SK-N-SH (cell line): ENCODE data around the gene GJA9. TPM values are rescaled to one million over a fixed set of nuclear protein-coding genes. Genes with fewer than 3 reads are reported as not detected.
A peak's percentile ranks its signal among the peaks of the same experiment; 100 is the strongest.

Source experiments
- CTCF ChIA-PET: fragments of 300-600, 350-600 bp; formaldehyde crosslinking; extraction: SDS; loops from one replicate; lab custom pipeline; 2021; lab: Yijun Ruan, JAX
- POLR2A ChIA-PET: fragments of 350-600 bp; sonication (Branson Sonifier 250); formaldehyde crosslinking; extraction: SDS; loops from one replicate; lab custom pipeline; 2020; ENCODE audit warnings: antibody characterized with exemption, inconsistent platforms; lab: Yijun Ruan, JAX
- DNase-seq: peaks from one replicate; pipeline ENCODE4 v3.0.0; 2012
- H2AFZ ChIP-seq: fragments of 200-600 bp; sonication (generic); 2 replicates; pipeline ENCODE4 v1.8.1; 2016; ENCODE audit warnings: antibody characterized with exemption, mild to moderate bottlenecking, low read depth
- H3F3A ChIP-seq: fragments of 200-600 bp; sonication (generic); replicated peaks from 2 replicates; pipeline ENCODE3; 2016; ENCODE audit warnings: antibody characterized with exemption, mild to moderate bottlenecking; ENCODE audit not compliant: insufficient read depth
- H3K27ac ChIP-seq, 2 experiments: fragments of 200-500 bp in 1 of 2; fragments of 200-600 bp in 1 of 2; sonication (Bioruptor generic) in 1 of 2; sonication (generic), shearing (Covaris generic) in 1 of 2; 2 replicates each; pipeline versions ENCODE4 v1.5.1 to v1.6.1; 2014 to 2016; ENCODE audit warnings: low read depth in 2 of 2, inconsistent platforms in 1 of 2, low read length in 1 of 2, mild to moderate bottlenecking in 1 of 2, mixed read lengths in 1 of 2
- H3K27me3 ChIP-seq: fragments of 200-600 bp; sonication (generic), shearing (Covaris generic); 2 replicates; pipeline ENCODE4 v1.6.1; 2016; ENCODE audit warnings: mixed run types; ENCODE audit not compliant: insufficient read depth
- H3K36me3 ChIP-seq, 2 experiments: fragments of 200-500 bp in 1 of 2; fragments of 200-600 bp in 1 of 2; sonication (Bioruptor generic) in 1 of 2; sonication (generic) in 1 of 2; replicated peaks in 1 of 2; 2 replicates each; pipeline versions ENCODE3 to v1.5.1; 2014 to 2016; ENCODE audit warnings: low read length in 1 of 2, mild to moderate bottlenecking in 1 of 2; ENCODE audit not compliant: insufficient read depth in 2 of 2, control insufficient read depth in 1 of 2
- H3K4me1 ChIP-seq, 2 experiments: fragments of 200-500 bp in 1 of 2; fragments of 200-600 bp in 1 of 2; sonication (Bioruptor generic) in 1 of 2; sonication (generic), shearing (Covaris generic) in 1 of 2; 2 replicates each; pipeline versions ENCODE4 v1.5.1 to v1.6.1; 2014 to 2016; ENCODE audit warnings: low read depth in 1 of 2, low read length in 1 of 2, mixed run types in 1 of 2; ENCODE audit not compliant: insufficient read depth in 2 of 2, control insufficient read depth in 1 of 2
- H3K4me2 ChIP-seq: fragments of 200-600 bp; sonication (generic), shearing (Covaris generic); 2 replicates; pipeline ENCODE4 v1.6.1; 2017; ENCODE audit warnings: mixed run types
- H3K4me3 ChIP-seq, 2 experiments: fragments of 200-500 bp in 1 of 2; fragments of 200-600 bp in 1 of 2; sonication (Bioruptor generic) in 1 of 2; sonication (generic), shearing (Covaris generic) in 1 of 2; 2 replicates each; pipeline versions ENCODE4 v1.5.1 to v1.8.1; 2014 to 2016; ENCODE audit warnings: low read depth in 2 of 2, inconsistent platforms in 1 of 2, low read length in 1 of 2, mild to moderate bottlenecking in 1 of 2, mixed read lengths in 1 of 2, moderate library complexity in 1 of 2
- H3K79me2 ChIP-seq: fragments of 200-600 bp; sonication (generic); 2 replicates; pipeline ENCODE4 v1.8.1; 2017; ENCODE audit warnings: mild to moderate bottlenecking; ENCODE audit not compliant: insufficient read depth
- H3K9ac ChIP-seq: fragments of 200-600 bp; sonication (generic); 2 replicates; pipeline ENCODE4 v1.6.1; 2017; ENCODE audit warnings: mixed run types
- H3K9me2 ChIP-seq: fragments of 200-600 bp; sonication (generic); 2 replicates; pipeline ENCODE4 v1.6.1; 2017; ENCODE audit warnings: mixed run types
- H3K9me3 ChIP-seq: fragments of 200-600 bp; sonication (generic); 2 replicates; pipeline ENCODE4 v1.6.1; 2017; ENCODE audit warnings: mixed run types, mild to moderate bottlenecking, moderate library complexity
- H4K20me1 ChIP-seq: fragments of 200-600 bp; sonication (generic); 2 replicates; pipeline ENCODE4 v1.6.1; 2017; ENCODE audit warnings: mild to moderate bottlenecking, mixed run types; ENCODE audit not compliant: insufficient read depth
- CTCF ChIP-seq: fragments of 200-600 bp; sonication (generic); IDR thresholded peaks from 2 replicates; pipeline ENCODE4 v1.6.1; 2017; ENCODE audit warnings: antibody characterized with exemption, mild to moderate bottlenecking, moderate library complexity
- ELF1 ChIP-seq: IDR thresholded peaks from 2 replicates; pipeline ENCODE4 v1.4.0; 2012
- EP300 ChIP-seq, 2 experiments: IDR thresholded peaks; 2 replicates each; pipeline versions ENCODE4 v1.4.0 to v1.6.1; 2012; ENCODE audit warnings: borderline replicate concordance in 1 of 2, low read depth in 1 of 2, low read length in 1 of 2
- FOSL2 ChIP-seq: IDR thresholded peaks from 2 replicates; pipeline ENCODE4 v1.4.0; 2012; ENCODE audit warnings: low read depth, mild to moderate bottlenecking, moderate library complexity, borderline replicate concordance
- FOXJ3 ChIP-seq: sonication (generic); formaldehyde crosslinking; IDR thresholded peaks from 2 replicates; pipeline ENCODE4 v1.5.1; 2020; ENCODE audit warnings: mild to moderate bottlenecking, missing genetic modification reagents
- GABPA ChIP-seq: IDR thresholded peaks from 2 replicates; pipeline ENCODE4 v1.4.0; 2012; ENCODE audit warnings: low read depth, mild to moderate bottlenecking
- JUND ChIP-seq: IDR thresholded peaks from 2 replicates; pipeline ENCODE4 v1.4.0; 2012
- MAX ChIP-seq: IDR thresholded peaks from 2 replicates; pipeline ENCODE4 v1.4.0; 2012; ENCODE audit warnings: low read depth
- PBX3 ChIP-seq: IDR thresholded peaks from 2 replicates; pipeline ENCODE4; 2012
- RAD21 ChIP-seq: IDR thresholded peaks from 2 replicates; pipeline ENCODE4 v1.6.1; 2012; ENCODE audit warnings: mild to moderate bottlenecking, low read length
- RCOR1 ChIP-seq: fragments of 150-350 bp; IDR thresholded peaks from 2 replicates; pipeline ENCODE4 v1.6.1; 2017; ENCODE audit warnings: antibody characterized with exemption, low read length
- RFX5 ChIP-seq: IDR thresholded peaks from 2 replicates; pipeline ENCODE4 v1.6.1; 2012; ENCODE audit warnings: mild to moderate bottlenecking, improper control_type of control experiment, low read length
- RXRA ChIP-seq: IDR thresholded peaks from 2 replicates; pipeline ENCODE4 v1.4.0; 2012; ENCODE audit warnings: low read depth, mild to moderate bottlenecking, borderline replicate concordance
- TCF12 ChIP-seq: IDR thresholded peaks from 2 replicates; pipeline ENCODE4 v1.4.0; 2012
- TEAD4 ChIP-seq: IDR thresholded peaks from 2 replicates; pipeline ENCODE4 v1.4.0; 2012; ENCODE audit warnings: mild to moderate bottlenecking, borderline replicate concordance; ENCODE audit not compliant: insufficient read depth
- USF1 ChIP-seq: IDR thresholded peaks from 2 replicates; pipeline ENCODE4 v1.4.0; 2012; ENCODE audit warnings: low read depth, borderline replicate concordance
- USF2 ChIP-seq: fragments of 150-350 bp; IDR thresholded peaks from 2 replicates; pipeline ENCODE4 v1.6.1; 2017; ENCODE audit warnings: antibody characterized with exemption, low read length, low read depth, borderline replicate concordance
- YY1 ChIP-seq: IDR thresholded peaks from 2 replicates; pipeline ENCODE4 v1.4.0; 2012; ENCODE audit warnings: low read depth, mild to moderate bottlenecking
- WGBS: methylation state at CpG from one replicate; pipeline ENCODE4 v1.1.6; 2017; ENCODE audit warnings: low lambda C conversion rate; 5-methylcytosine and 5-hydroxymethylcytosine counted together
- polyA plus RNA-seq, 3 experiments: library from polyadenylated mRNA; depleted of rRNA; stranded (reverse); fragments of >200 nt; gene quantifications; 2 replicates each; pipeline ENCODE4 v1.2.3, GENCODE V29; 2012

GJA9 gene
- polyA plus RNA-seq, 1 of the 3 experiments (the other 2 are of a cell fraction) = not detected

- no peak overlapping the region for H3K4me3 ChIP-seq
- no peaks in the 10 kb centered on the region for H3K9me3 ChIP-seq
- H2AFZ ChIP-seq = no peak overlapping the region
- H3K4me2 ChIP-seq = peak overlapping the region; percentile 4; the same call in 1 of the 2 replicates
- H4K20me1 ChIP-seq = no peaks in the 10 kb centered on the region
- no peaks in the 10 kb centered on the region for H3K36me3 ChIP-seq
- H3K4me1 ChIP-seq = no peaks in the 10 kb centered on the region
- H3K9me2 ChIP-seq = no peaks in the 10 kb centered on the region
- CTCF ChIA-PET = interaction anchor here (1.3 kb wide), 1 partner anchor 299 kb away, joined by 3 read pairs; no protein-coding TSS in a partner anchor
- POLR2A ChIA-PET = no interaction called here
- no peaks in the 10 kb centered on the region for H3K27me3 ChIP-seq
- no peak for DNase-seq
- 17% methylated on average over 1 of the region's 1 CpG for WGBS
- peaks cover 10% of the 10 kb centered on the region for H3F3A ChIP-seq
- no peak overlapping the region for H3K9ac ChIP-seq
- peak overlapping the region in 1 of 2 experiments; percentile 26; a peak in 1 of 4 replicates for H3K27ac ChIP-seq
- H3K79me2 ChIP-seq = no peaks in the 10 kb centered on the region
- TF ChIP-seq FOSL2 (peak; percentile 34; the same call in 1 of the 2 replicates), EP300 (IDR thresholded peaks at IDR 0.05; ENCODE audit: borderline replicate concordance in 1 of 2, low read depth in 1 of 2, low read length in 1 of 2) (no peak), TCF12 (0 out of 2 replicates have a peak, but pooled peaks have one; percentile 23), ELF1 (no peak), JUND (peak; percentile 21; the same call in 1 of the 2 replicates)
These were observed 11.6 kb upstream of the GJA9 start for GRCh38 chr1:38892976-38893375.

GRCh38 chr1:38891753-38892152 lies 10.4 kb upstream of the GJA9 start:
- Histone ChIP-seq H3K79me2 (no peaks in the 10 kb centered on the region), H3K4me3 (no peak overlapping the region), H3K36me3 (no peaks in the 10 kb centered on the region), H3K9me2 (no peaks in the 10 kb centered on the region), H3K9ac (no peak overlapping the region), H4K20me1 (no peaks in the 10 kb centered on the region), H3K27me3 (no peaks in the 10 kb centered on the region), H3F3A (peaks cover 10% of the 10 kb centered on the region), H2AFZ (no peak overlapping the region), H3K4me2 (no peak overlapping the region), H3K9me3 (no peaks in the 10 kb centered on the region), H3K4me1 (no peaks in the 10 kb centered on the region), H3K27ac (no peak overlapping the region)
- TF ChIP-seq TEAD4 = no peak
- peak; percentile 13; the same call in 1 of the 2 replicates for TF ChIP-seq CTCF
- POLR2A ChIA-PET = no interaction called here
- no peak for DNase-seq
- WGBS = 96% methylated on average over 1 of the region's 1 CpG
- CTCF ChIA-PET = interaction anchor here (1.0 to 1.3 kb wide), 2 partner anchors 57 to 300 kb away, joined by 3 read pairs; no protein-coding TSS in a partner anchor

GRCh38 chr1:38889589-38889988 lies 8.2 kb upstream of the GJA9 start:
- no peak overlapping the region for H3K4me2 ChIP-seq
- H3K4me3 ChIP-seq = no peak overlapping the region
- H3K79me2 ChIP-seq = no peaks in the 10 kb centered on the region
- no peaks in the 10 kb centered on the region for H3K4me1 ChIP-seq
- no peaks in the 10 kb centered on the region for H3K36me3 ChIP-seq
- H3K9me2 ChIP-seq = no peaks in the 10 kb centered on the region
- 73% methylated on average over 4 of the region's 5 CpGs for WGBS
- no peak overlapping the region for H3K9ac ChIP-seq
- no peaks in the 10 kb centered on the region for H3K9me3 ChIP-seq
- H3K27ac ChIP-seq = no peak overlapping the region
- DNase-seq = no peak
- no peak overlapping the region for H2AFZ ChIP-seq
- POLR2A ChIA-PET = no interaction called here
- CTCF ChIA-PET = no interaction called here
- no peaks in the 10 kb centered on the region for H3K27me3 ChIP-seq
- no peaks in the 10 kb centered on the region for H4K20me1 ChIP-seq
- H3F3A ChIP-seq = peaks cover 10% of the 10 kb centered on the region
- TF ChIP-seq PBX3 (no peak), RFX5 (no peak), TEAD4 (no peak), FOXJ3 (CRISPR knock-in tag) (no peak), FOSL2 (no peak), EP300 (IDR thresholded peaks at IDR 0.05; ENCODE audit: borderline replicate concordance in 1 of 2, low read depth in 1 of 2, low read length in 1 of 2) (no peak), TCF12 (no peak), MAX (no peak), RAD21 (no peak), USF2 (no peak), ELF1 (no peak), USF1 (no peak), YY1 (no peak), RXRA (no peak), RCOR1 (no peak), GABPA (no peak)
